Measurements from ENCODE around the gene ASB2. TPM values are rescaled to one million over a fixed set of nuclear protein-coding genes. Genes with fewer than 3 reads are reported as not detected.

Gene ASB2
- total and polyA plus RNA-seq, 2 of the 13 experiments (the other 11 are each of a cell fraction or from before 2014, with no cell fraction given): 0.82 to 4.1 TPM

GRCh38 chr14:93980456-93981201, 4.3 kb upstream of the ASB2 start:
- H2AFZ ChIP-seq (ENCODE audit: low read length): no peak overlapping the region
- H3K27ac ChIP-seq (ENCODE audit: extremely low read length, insufficient read depth, low read length): no peak overlapping the region
- no peak for TF ChIP-seq ZNF138 (CRISPR knock-in tag; IDR thresholded peaks at IDR 0.05; ENCODE audit: low read depth)
- TF ChIP-seq DMAP1 (CRISPR knock-in tag; IDR thresholded peaks at IDR 0.05): no peak
- TF ChIP-seq, protein P1, sequence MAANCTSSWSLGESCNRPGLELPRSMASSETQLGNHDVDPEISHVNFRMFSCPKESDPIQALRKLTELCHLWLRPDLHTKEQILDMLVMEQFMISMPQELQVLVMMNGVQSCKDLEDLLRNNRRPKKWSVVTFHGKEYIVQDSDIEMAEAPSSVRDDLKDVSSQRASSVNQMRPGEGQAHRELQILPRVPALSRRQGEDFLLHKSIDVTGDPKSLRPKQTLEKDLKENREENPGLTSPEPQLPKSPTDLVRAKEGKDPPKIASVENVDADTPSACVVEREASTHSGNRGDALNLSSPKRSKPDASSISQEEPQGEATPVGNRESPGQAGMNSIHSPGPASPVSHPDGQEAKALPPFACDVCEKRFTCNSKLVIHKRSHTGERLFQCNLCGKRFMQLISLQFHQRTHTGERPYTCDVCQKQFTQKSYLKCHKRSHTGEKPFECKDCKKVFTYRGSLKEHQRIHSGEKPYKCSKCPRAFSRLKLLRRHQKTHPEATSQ (CRISPR knock-in tag; IDR thresholded peaks at IDR 0.05; ENCODE audit: borderline replicate concordance): no peak
- TF ChIP-seq STAG1 (CRISPR knock-in tag; IDR thresholded peaks at IDR 0.05): no peak
- TF ChIP-seq XBP1 (CRISPR knock-in tag; IDR thresholded peaks at IDR 0.05): no peak
- TF ChIP-seq POGZ (CRISPR knock-in tag; IDR thresholded peaks at IDR 0.05): no peak
- TF ChIP-seq NR1H2 (CRISPR knock-in tag; IDR thresholded peaks at IDR 0.05; ENCODE audit: borderline replicate concordance, low read depth): no peak
- TF ChIP-seq TAF1 (CRISPR knock-in tag; IDR thresholded peaks at IDR 0.05): no peak
- FAIRE-seq (no peak), ATAC-seq (no peak), DNase-seq (ENCODE audit: low spot score) (no peak)
- no peaks in the 10 kb centered on the region for H4K20me1 ChIP-seq (ENCODE audit: insufficient read depth, low read length)
- peaks cover 47% of the 10 kb centered on the region for H3K4me1 ChIP-seq (ENCODE audit: insufficient read depth, low read length)
- intact Hi-C loops (cut with micrococcal nuclease; ENCODE audit: unreplicated experiment) (no loop called here), in situ Hi-C loops (cut with HindIII; ENCODE audit: extremely low pct_ligation_motif_present, low pct_unique_long_range_greater_than_20kb) (no loop called here)
- H3K79me2 ChIP-seq (ENCODE audit: insufficient read depth, low read length): no peaks in the 10 kb centered on the region
- POLR2A ChIA-PET: interaction anchor here (2.3 kb wide), 1 partner anchor 22 kb away, joined by 16 read pairs; no protein-coding TSS in a partner anchor
- H3K9ac ChIP-seq (ENCODE audit: insufficient read depth, low read depth, low read length): no peak overlapping the region
- CTCF ChIA-PET (ENCODE audit: low intra/inter-chr PET ratio, low total read pairs): no interaction called here
- no TSS peak for BruUV-seq (replicated peaks)
- peaks cover 7 to 38% of the 10 kb centered on the region in 2 experiments for H3K27me3 ChIP-seq (ENCODE audit: control insufficient read depth in 1 of 2, insufficient read depth in 2 of 2, low read length in 2 of 2)
- H3K36me3 ChIP-seq (replicated peaks in 1 of 2; ENCODE audit: control insufficient read depth in 1 of 2, insufficient read depth in 2 of 2, low read length in 2 of 2): no peaks in the 10 kb centered on the region
- WGBS (ENCODE audit: low lambda C conversion rate): 37% methylated on average over 11 of the region's 11 CpGs
- no peak overlapping the region for H3K4me2 ChIP-seq (ENCODE audit: low read depth, low read length)
- no peaks in the 10 kb centered on the region for H3K9me3 ChIP-seq (ENCODE audit: low read length)
- H3K4me3 ChIP-seq (replicated peaks in 1 of 3; ENCODE audit: insufficient read depth in 1 of 3, low read depth in 2 of 3, low read length in 3 of 3): no peak overlapping the region
